ENCODE results near the gene ELAC1. TPM values are rescaled to one million over a fixed set of nuclear protein-coding genes. Genes with fewer than 3 reads are reported as not detected.

The ELAC1 gene
- total RNA-seq, 4 donors from 2014 or later, result 1.6 to 8.9 (median 6.0) TPM

- peaks cover 16 to 48% (median 18%) of the 10 kb centered on the region in 3 donors for H3K4me1 ChIP-seq
- H3K9me3 ChIP-seq, result no peaks in the 10 kb centered on the region
- no peak overlapping the region for H3K27ac ChIP-seq
- peaks cover 0 to 25% (median 0%) of the 10 kb centered on the region in 3 donors for H3K36me3 ChIP-seq
- H3K27me3 ChIP-seq, result no peaks in the 10 kb centered on the region
- H3K4me3 ChIP-seq, result no peak overlapping the region
- no peak for DNase-seq
- 77 to 86% methylated on average over 4 of the region's 4 CpGs for WGBS, 2 donors
- intact Hi-C loops (cut with DNase I), result loop anchor here (10.0 kb wide), 1 partner anchor 64 kb away; the partner anchor contains the start of gene ELAC1
- TF ChIP-seq CTCF (IDR thresholded peaks at IDR 0.05) (no peak), POLR2A (IDR thresholded peaks at IDR 0.05) (no peak)
Observed at GRCh38 chr18:51028201-51028805, 60.5 kb downstream of the ELAC1 start.

GRCh38 chr18:51029378-51029693 lies 61.5 kb downstream of the ELAC1 start:
- H3K27ac ChIP-seq, result peak overlapping the region; percentile 98 to 100 (median 98)
- no peaks in the 10 kb centered on the region for H3K27me3 ChIP-seq
- 4 to 9% methylated on average over 10 of the region's 10 CpGs for WGBS, 2 donors
- peak overlapping the region; percentile 58 to 88 (median 80) for H3K4me3 ChIP-seq
- no peak for TF ChIP-seq CTCF (IDR thresholded peaks at IDR 0.05)
- no peak for TF ChIP-seq POLR2A (IDR thresholded peaks at IDR 0.05)
- DNase-seq, result no peak
- no peaks in the 10 kb centered on the region for H3K9me3 ChIP-seq
- intact Hi-C loops (cut with DNase I), result loop anchor here (10.0 kb wide), 1 partner anchor 65 kb away; the partner anchor contains the start of gene ELAC1
- peaks cover 0 to 24% (median 0%) of the 10 kb centered on the region in 3 donors for H3K36me3 ChIP-seq
- H3K4me1 ChIP-seq, result peaks cover 16 to 59% (median 20%) of the 10 kb centered on the region in 3 donors

GRCh38 chr18:51029694-51030536 lies 62.1 kb downstream of the ELAC1 start, which contains the start of gene SMAD4:
Gene SMAD4, plus strand, starts transcription at chr18:51030213. Its CDS starts 16,834 bp downstream, at chr18:51047047.
- Histone ChIP-seq H3K27me3 (no peaks in the 10 kb centered on the region), H3K4me3 (peak within 1 kb of the TSS; percentile 58 to 88 (median 80)), H3K9me3 (no peaks in the 10 kb centered on the region), H3K36me3 (peaks cover 0 to 29% (median 0%) of the 10 kb centered on the region in 3 donors), H3K4me1 (peaks cover 21 to 64% (median 26%) of the 10 kb centered on the region in 3 donors), H3K27ac (peak within 1 kb of the TSS; percentile 98 to 100 (median 98))
- TF ChIP-seq POLR2A (IDR thresholded peaks at IDR 0.05), result peak in 3 of 4 donors; percentile 53 to 96 (median 86)
- TF ChIP-seq CTCF (IDR thresholded peaks at IDR 0.05), result peak in 1 of 6 experiments; percentile 14
- DNase-seq, result peak; percentile 62
- WGBS, 2 donors, result 0 to 1% methylated on average over 18 to 42 of the region's 79 CpGs
- intact Hi-C loops (cut with DNase I), result loop anchor here (10.0 kb wide), 1 partner anchor 65 kb away; the partner anchor contains the start of gene ELAC1

- Histone ChIP-seq H3K4me3 (peak overlapping the region; percentile 58 to 88 (median 80)), H3K27me3 (no peaks in the 10 kb centered on the region), H3K27ac (peak overlapping the region; percentile 98 to 100 (median 98)), H3K36me3 (peaks cover 0 to 24% (median 0%) of the 10 kb centered on the region in 3 donors), H3K9me3 (no peaks in the 10 kb centered on the region), H3K4me1 (peaks cover 23 to 72% (median 34%) of the 10 kb centered on the region in 3 donors)
- peak; percentile 18 for DNase-seq
- 0 to 1% methylated on average over 15 to 20 of the region's 66 CpGs for WGBS, 2 donors
- intact Hi-C loops (cut with DNase I), result no loop called here
- TF ChIP-seq POLR2A (IDR thresholded peaks at IDR 0.05) (no peak), CTCF (IDR thresholded peaks at IDR 0.05) (no peak)
Observed at GRCh38 chr18:51030537-51031258, 62.9 kb downstream of the ELAC1 start.

Data from esophagus squamous epithelium (tissue), 5 donors.